Gastrocnemius medialis (tissue), 4 donors: ENCODE results near the gene C2orf72. TPM values are rescaled to one million over a fixed set of nuclear protein-coding genes. Genes with fewer than 3 reads are reported as not detected.

ENCODE experiments used
- ATAC-seq, 2 donors: fragments of 150-250 bp; one replicate each; pipeline ENCODE4 v1.9.1; 2016
- DNase-seq, 2 donors: peaks; one replicate each; pipeline ENCODE4 v3.0.0-alpha.2; 2019
- H3K27ac ChIP-seq, 4 donors: fragments of 200-600 bp; sonication (generic); 1 replicate in 1 of 4; 2 replicates in 3 of 4; pipeline ENCODE4 v1.5.1; 2016 to 2018; ENCODE audit warnings: mild to moderate bottlenecking in 2 of 4, moderate library complexity in 1 of 4
- H3K27me3 ChIP-seq, 3 donors: fragments of 200-600 bp; sonication (generic) in 2 of 3; 1 replicate in 1 of 3; 2 replicates in 2 of 3; pipeline versions ENCODE4 v1.5.1 to v1.6.0; 2016 to 2019; ENCODE audit warnings: mild to moderate bottlenecking in 1 of 3, moderate library complexity in 1 of 3
- H3K36me3 ChIP-seq, 2 donors: fragments of 200-600 bp; sonication (generic) in 1 of 2; one replicate each; pipeline ENCODE4 v1.5.1; 2017 to 2018
- H3K4me1 ChIP-seq, 2 donors: fragments of 200-600 bp; sonication (generic) in 1 of 2; one replicate each; pipeline ENCODE4 v1.5.1; 2016 to 2017; ENCODE audit warnings: mild to moderate bottlenecking in 2 of 2
- H3K4me3 ChIP-seq, 4 donors: fragments of 200-600 bp; sonication (generic) in 3 of 4; 1 replicate in 1 of 4; 2 replicates in 3 of 4; pipeline ENCODE4 v1.5.1; 2016 to 2019; ENCODE audit warnings: mild to moderate bottlenecking in 2 of 4
- H3K9me3 ChIP-seq, 3 donors: fragments of 200-600 bp; sonication (generic) in 2 of 3; 1 replicate in 1 of 3; 2 replicates in 2 of 3; pipeline ENCODE4 v1.5.1; 2016 to 2019
- CTCF ChIP-seq, 5 experiments: fragments of 450-650 bp in 3 of 5; fragments of 200-600 bp in 2 of 5; sonication (generic) in 2 of 5; IDR thresholded peaks in 4 of 5; conservative IDR thresholded peaks in 1 of 5; 1 replicate in 4 of 5; 2 replicates in 1 of 5; pipeline ENCODE4 v1.5.1; 2016 to 2019; ENCODE audit warnings: antibody characterized with exemption in 5 of 5, mild to moderate bottlenecking in 3 of 5, moderate library complexity in 3 of 5
- POLR2A ChIP-seq, 2 donors: fragments of 450-650 bp; IDR thresholded peaks; one replicate each; pipeline ENCODE4 v1.6.1; 2017; ENCODE audit warnings: antibody characterized with exemption in 2 of 2, mild to moderate bottlenecking in 2 of 2, moderate library complexity in 2 of 2
- in situ Hi-C, 4 donors: fragments of 200-750 bp; cut with MboI; loops; one replicate each; pipeline versions ENCODE4 v1.15.0 to v1.8.0; 2017; ENCODE audit warnings: low sequenced_read_pairs in 4 of 4
- intact Hi-C: fragments of 100-400 bp; cut with DNase I; formaldehyde crosslinking; loops from one replicate; pipeline ENCODE4 v1.15.1; 2023; ENCODE audit warnings: low total_unique reads
- total RNA-seq, 4 donors: library from RNA; depleted of rRNA; stranded (reverse); fragments of >200 nt; gene quantifications; one replicate each; pipeline versions ENCODE4 v1.1.0 to v1.2.3, GENCODE V29; 2016

C2orf72 gene
- total RNA-seq, 4 donors from 2014 or later = 0.10 to 0.44 (median 0.15) TPM; not detected in 1

DNA sequence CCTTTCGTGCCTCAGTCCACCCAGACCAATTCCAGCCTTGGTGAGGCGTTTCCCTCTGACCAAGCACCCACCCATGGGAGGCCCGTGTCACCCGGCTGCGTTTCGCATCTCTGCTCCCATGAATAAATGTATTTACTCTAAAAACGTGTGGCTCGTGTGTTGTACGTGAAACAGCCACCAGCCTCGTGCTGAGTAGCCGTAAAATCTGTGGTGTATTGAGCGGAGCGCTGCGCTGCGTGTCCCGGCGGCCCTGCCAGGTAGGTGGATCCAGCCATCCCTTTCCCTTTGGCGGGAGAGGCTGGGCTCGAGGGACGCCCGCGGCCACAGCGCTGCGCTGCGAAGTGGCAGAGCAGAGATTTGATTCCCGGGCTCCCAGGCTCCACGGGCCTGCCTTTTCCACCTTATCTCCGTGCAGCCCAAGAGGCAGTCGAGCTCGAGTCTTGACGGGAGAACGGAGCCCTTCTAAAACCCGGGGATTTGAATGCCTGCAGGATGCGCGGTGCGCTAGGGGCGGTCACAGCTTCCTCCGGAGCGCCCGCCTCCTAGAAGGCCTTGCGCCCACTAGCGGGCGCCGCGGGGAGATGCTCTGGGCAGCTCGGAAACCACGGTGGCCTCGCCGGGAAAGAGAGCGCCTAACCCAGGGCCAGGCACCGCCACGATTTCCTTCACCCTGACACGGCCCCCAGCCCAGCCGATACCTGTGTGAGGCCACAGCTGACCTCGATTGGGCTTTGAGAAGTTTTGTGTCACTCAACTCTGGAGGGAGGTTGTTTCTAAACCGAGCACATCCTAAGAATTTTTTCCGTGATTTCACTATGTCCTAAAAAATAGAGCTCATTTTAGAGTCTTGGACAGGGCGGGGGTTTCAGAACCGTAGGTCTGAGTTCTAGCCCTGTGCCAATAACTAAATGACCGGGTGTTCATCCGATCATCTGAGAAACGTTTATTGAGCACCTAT, 15.4 kb downstream of the C2orf72 start:
- Histone ChIP-seq H3K4me3 (peak overlapping the region; percentile 62 to 92 (median 70)), H3K27me3 (no peaks in the 10 kb centered on the region), H3K9me3 (no peaks in the 10 kb centered on the region), H3K36me3 (no peaks in the 10 kb centered on the region), H3K27ac (peak overlapping the region in 1 of 4 donors; percentile 46), H3K4me1 (peaks cover 6 to 15% of the 10 kb centered on the region in 2 donors)
- peak in 1 of 2 donors; percentile 34 for ATAC-seq
- intact Hi-C loops = no loop called here
- in situ Hi-C loops = loop anchor here in 1 of 4 donors (25.0 kb wide), 1 partner anchor 1240 kb away; no protein-coding TSS in a partner anchor
- peak; percentile 52 to 96 (median 76) for TF ChIP-seq CTCF (IDR thresholded peaks at IDR 0.05 in 4 of 5, conservative IDR thresholded peaks at IDR 0.05 in 1 of 5)
- TF ChIP-seq POLR2A (IDR thresholded peaks at IDR 0.05) = no peak
- peak; percentile 13 to 47 for DNase-seq

DNA sequence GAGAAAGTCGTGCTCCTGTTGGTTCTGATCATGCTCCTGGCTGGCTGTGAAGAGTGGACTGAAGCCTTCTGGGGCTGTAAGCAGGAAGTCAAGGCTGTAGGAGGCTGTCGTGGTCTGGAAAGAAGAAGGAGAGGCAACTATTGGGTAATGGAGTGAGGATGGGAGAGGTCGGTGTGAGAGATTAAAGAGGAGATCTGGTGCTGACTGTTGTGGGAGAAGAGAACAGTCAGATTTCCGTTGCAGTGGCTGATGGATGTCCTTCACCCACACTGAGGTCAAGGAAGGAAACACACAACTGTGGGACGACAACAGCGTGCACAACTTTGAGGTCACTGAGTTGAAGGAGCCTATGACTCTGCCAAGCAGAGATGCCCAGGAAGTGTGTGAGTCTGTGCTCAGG, 16.5 kb downstream of the C2orf72 start:
- in situ Hi-C loops = loop anchor here in 1 of 4 donors (25.0 kb wide), 1 partner anchor 1242 kb away; no protein-coding TSS in a partner anchor

GRCh38 chr2:231056453-231057416, 19.4 kb downstream of the C2orf72 start, which contains the start of gene PSMD1:
Gene PSMD1, plus strand, starts transcription at chr2:231056867. Its CDS starts 159 bp downstream, at chr2:231057026.
- in situ Hi-C loops = loop anchor here in 1 of 4 donors (25.0 kb wide), 1 partner anchor 1244 kb away; no protein-coding TSS in a partner anchor
- H3K27me3 ChIP-seq = no peaks in the 10 kb centered on the region
- peak within 1 kb of the TSS; percentile 94 to 98 (median 96) for H3K4me3 ChIP-seq
- H3K36me3 ChIP-seq = peaks cover 0 to 3% of the 10 kb centered on the region in 2 donors
- DNase-seq = peak; percentile 86 to 90
- intact Hi-C loops = loop anchor here (5.0 kb wide), 3 partner anchors 234 to 1134 kb away; partner anchors contain the start of genes FBXO36, NCL and TRIP12
- TF ChIP-seq POLR2A (IDR thresholded peaks at IDR 0.05) (peak; percentile 68 to 70), CTCF (IDR thresholded peaks at IDR 0.05 in 4 of 5, conservative IDR thresholded peaks at IDR 0.05 in 1 of 5) (peak; percentile 88 to 96 (median 95))
- H3K9me3 ChIP-seq = no peaks in the 10 kb centered on the region
- peak within 1 kb of the TSS; percentile 93 to 96 (median 94) for H3K27ac ChIP-seq
- H3K4me1 ChIP-seq = peaks cover 41 to 49% of the 10 kb centered on the region in 2 donors
- ATAC-seq = peak; percentile 91 to 92

More for the DNA sequence above, 16.5 kb downstream of the C2orf72 start:
- peaks cover 17 to 25% of the 10 kb centered on the region in 2 donors for H3K4me1 ChIP-seq
- intact Hi-C loops = no loop called here
- no peaks in the 10 kb centered on the region for H3K9me3 ChIP-seq
- H3K36me3 ChIP-seq = no peaks in the 10 kb centered on the region
- DNase-seq (no peak), ATAC-seq (no peak)
- no peak overlapping the region for H3K4me3 ChIP-seq
- H3K27ac ChIP-seq = no peak overlapping the region
- no peaks in the 10 kb centered on the region for H3K27me3 ChIP-seq
- TF ChIP-seq POLR2A (IDR thresholded peaks at IDR 0.05) (no peak), CTCF (IDR thresholded peaks at IDR 0.05 in 4 of 5, conservative IDR thresholded peaks at IDR 0.05 in 1 of 5) (no peak)

- peaks cover 0 to 12% of the 10 kb centered on the region in 2 donors for H3K36me3 ChIP-seq
- DNase-seq = no peak
- H3K27ac ChIP-seq = peak overlapping the region; percentile 93 to 96 (median 94)
- in situ Hi-C loops (loop anchor here in 1 of 4 donors (25.0 kb wide), 1 partner anchor 1245 kb away; no protein-coding TSS in a partner anchor), intact Hi-C loops (loop anchor here (5.0 kb wide), 3 partner anchors 235 to 1135 kb away; partner anchors contain the start of genes FBXO36, NCL and TRIP12)
- peak overlapping the region; percentile 94 to 98 (median 96) for H3K4me3 ChIP-seq
- H3K4me1 ChIP-seq = peaks cover 37 to 49% of the 10 kb centered on the region in 2 donors
- H3K27me3 ChIP-seq = no peaks in the 10 kb centered on the region
- no peak for TF ChIP-seq CTCF (IDR thresholded peaks at IDR 0.05 in 4 of 5, conservative IDR thresholded peaks at IDR 0.05 in 1 of 5)
- no peak for TF ChIP-seq POLR2A (IDR thresholded peaks at IDR 0.05)
- H3K9me3 ChIP-seq = no peaks in the 10 kb centered on the region
- ATAC-seq = peak; percentile 35 to 71
These were observed 20.3 kb downstream of the C2orf72 start for GRCh38 chr2:231057590-231057989.
